NCI-H187 (cell line): Measurements from ENCODE around the gene RABAC1.
"Not testable (repeated sequence)": the region's sequence is repeated elsewhere in the genome, so short reads cannot be mapped to it uniquely, and the experiment has no call there.

Experiments used
- DNase-seq, 2 experiments: peaks; one replicate each; lab custom pipeline; 2025; lab: John Stamatoyannopoulos, UW

Gene RABAC1

DNA sequence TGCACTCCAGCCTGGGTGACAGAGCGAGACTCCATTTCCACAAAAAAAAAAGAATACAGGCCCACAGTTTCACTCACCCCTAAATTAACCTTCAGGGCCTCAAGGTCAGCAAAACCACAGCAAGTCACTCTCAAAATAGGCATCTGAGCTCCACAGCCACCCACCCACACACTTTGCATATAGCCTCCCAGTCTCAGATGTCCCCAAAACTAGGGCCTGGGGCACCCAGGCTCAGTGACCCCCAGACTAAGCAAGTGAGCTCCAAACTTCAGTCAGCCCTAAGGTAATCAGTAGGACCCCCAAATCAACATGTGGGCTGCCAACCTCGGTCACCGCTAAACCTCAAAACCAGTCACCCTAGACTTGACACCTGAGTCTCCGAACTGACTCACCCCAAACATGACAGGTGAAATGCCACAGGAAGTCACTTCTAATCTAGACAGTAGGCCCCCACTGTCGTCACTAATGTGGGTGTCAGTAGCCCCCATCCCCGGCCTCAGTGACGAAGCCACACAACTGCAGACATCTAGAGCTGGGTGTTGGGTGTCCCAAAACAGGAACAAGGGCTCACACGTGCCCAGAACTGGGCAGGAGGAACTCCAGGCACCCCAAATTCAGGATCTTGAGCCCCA lies 13.9 kb downstream of the RABAC1 start:
- no peak for DNase-seq

DNA sequence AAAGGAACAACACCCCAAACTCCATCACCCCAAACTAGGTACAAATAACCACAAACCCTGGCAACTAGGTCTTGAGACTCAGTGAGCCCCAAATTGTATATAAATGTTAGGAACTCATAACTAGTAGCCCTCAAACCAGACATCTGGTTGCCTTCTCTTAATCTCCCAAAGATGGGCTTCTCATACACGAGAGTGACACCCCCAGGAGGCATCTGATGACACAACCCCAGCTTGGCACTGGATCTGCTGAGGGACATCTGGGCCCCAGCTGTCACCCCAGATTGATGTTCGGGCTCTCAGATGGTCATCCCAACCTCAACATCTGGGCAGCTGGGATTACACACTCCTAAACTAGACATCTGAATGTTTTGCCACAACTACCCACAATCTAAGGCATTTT lies 14.8 kb downstream of the RABAC1 start:
- no peak for DNase-seq

GRCh38 chr19:41941410-41942202 lies 17.5 kb downstream of the RABAC1 start:
- DNase-seq: no peak

DNA sequence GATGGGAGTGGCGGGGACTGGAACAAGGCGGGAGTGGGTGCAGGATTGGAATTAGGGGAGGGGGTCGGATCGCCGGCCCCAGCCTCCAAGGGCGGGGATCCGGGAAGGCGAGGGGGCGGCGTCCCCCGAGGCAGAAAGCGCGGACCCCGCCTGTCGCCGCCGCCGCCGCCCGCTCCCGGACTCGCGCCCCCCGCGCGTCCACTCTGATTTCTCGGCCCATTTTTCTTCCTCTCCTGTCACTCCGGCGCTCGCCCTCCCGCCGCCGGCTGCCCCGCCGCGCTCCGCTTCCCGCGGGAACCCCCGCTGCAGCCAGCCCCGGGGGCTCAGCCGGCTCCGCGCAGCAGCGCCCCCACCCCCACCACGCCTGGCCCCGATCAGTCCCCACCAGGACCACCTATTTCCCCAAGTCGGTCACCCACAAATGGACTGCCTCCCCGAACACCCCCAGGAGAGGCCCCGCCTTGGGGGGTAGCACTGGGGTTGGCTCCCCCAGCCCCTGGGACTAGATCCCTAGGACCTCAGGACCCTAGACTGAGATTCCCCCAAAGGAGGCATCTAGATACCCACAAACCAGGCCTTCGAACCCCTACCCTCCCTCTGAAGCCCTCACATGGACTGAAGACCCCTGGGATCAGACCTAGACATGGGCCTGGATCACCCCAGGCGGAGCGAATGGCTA lies 18.3 kb downstream of the RABAC1 start:
- DNase-seq: no peak

GRCh38 chr19:41939861-41940730 lies 19.0 kb downstream of the RABAC1 start:
- DNase-seq: no peak

- DNase-seq: not testable (repeated sequence)
Observed at GRCh38 chr19:41939209-41939608, 19.9 kb downstream of the RABAC1 start.

DNA sequence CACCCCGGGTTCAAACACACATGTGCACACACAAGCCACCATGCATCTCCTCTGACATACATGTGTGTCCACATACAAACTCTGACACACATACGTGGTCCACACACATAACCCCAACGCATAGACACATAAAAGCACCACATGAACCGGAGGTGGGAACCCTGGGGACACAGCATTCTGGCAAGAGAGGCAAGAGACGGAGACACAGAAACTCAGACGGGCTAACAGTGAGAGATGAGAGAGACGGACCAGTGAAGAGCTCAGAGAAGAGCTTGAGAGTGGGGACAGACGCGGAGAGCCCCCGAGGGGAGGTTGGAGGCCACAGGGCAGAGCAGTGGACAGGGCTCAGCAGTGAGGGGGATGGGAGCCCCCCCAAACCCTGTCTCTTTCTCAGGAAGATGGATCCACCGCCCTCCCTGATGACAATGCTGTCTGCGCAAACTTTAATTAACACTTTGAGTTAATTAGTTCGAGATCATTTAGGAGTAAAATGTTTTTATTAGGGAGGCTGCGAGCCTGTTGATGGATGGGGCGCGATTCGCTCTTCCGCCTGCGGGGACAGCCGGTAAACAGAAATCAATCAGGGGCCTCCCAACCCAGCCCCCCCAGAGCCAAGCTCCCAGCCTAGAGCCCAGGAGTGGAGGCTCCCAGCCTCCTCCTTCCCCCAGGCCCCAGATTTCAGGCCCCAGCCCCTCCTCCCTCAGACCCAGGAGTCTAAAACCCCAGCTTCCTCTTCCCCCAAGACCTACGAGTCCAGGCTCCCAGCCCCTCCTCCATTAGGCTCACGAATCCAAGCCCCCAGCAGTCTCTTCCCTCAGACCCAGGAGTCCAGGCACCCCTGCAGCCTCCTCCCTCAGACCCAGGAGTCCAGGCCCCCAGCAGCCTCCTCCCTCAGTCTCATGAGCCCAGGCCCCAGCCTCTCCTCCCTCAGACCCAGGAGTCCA lies 21.3 kb downstream of the RABAC1 start:
- no peak for DNase-seq

DNA sequence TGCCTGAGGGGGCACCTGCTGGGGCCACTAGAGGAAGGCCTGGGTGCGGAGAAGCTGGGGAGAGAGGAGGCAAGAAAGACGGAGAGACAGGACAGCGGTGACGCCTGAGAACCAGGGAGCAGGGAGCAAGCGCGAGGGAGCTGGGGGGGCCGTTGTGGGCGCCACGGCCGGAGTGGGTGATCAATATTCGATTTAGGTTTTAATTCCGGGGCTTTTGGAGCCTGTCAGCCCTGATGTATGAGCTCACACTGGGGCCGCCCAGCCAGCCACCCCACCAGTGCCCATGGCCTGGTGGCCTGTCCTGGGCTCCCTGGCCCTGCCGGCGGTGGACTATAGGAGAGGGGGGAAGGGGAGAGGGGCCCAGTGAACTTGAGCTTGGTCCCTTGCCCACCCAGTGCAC lies 22.2 kb downstream of the RABAC1 start:
- DNase-seq: no peak

- no peak for DNase-seq
Observed at GRCh38 chr19:41936416-41936850, 22.7 kb downstream of the RABAC1 start.

DNA sequence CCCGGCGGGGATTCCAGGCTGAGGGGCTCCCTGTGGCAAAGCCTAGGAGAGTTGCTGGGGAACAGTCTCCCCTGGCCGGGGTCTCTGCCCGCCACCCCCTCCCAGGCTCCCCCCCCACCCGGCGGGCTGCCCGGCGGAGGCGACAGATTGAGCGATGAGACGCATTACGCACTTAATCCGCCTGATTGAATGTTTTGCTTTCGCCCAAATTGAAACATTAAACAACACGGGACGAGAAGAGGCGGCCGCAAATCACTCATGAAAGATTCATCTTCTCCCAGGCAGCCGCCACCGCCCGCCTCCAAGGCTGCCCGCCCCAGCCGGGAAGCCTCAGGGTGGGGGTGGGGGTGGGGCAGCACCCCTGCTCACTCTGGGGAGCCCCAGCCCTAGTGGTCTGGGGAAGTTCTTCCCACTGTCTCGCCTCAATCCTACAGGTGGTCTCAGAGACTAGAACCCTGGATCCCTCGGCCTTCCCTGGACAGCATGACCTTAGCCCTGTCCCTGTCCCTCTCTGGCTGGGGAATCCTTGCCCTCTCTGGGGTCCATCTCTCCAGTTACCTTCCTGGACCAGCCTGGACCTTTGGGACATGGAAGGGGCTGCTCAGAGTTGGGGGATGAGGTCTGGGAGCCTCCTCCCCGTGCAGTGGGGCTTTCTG lies 23.2 kb downstream of the RABAC1 start:
- DNase-seq: no peak

- DNase-seq: peak; percentile 68 to 69
Observed at GRCh38 chr19:41934849-41935374, 24.2 kb downstream of the RABAC1 start.

- DNase-seq: no peak
Observed at GRCh38 chr19:41933693-41934426, 25.3 kb downstream of the RABAC1 start.

DNA sequence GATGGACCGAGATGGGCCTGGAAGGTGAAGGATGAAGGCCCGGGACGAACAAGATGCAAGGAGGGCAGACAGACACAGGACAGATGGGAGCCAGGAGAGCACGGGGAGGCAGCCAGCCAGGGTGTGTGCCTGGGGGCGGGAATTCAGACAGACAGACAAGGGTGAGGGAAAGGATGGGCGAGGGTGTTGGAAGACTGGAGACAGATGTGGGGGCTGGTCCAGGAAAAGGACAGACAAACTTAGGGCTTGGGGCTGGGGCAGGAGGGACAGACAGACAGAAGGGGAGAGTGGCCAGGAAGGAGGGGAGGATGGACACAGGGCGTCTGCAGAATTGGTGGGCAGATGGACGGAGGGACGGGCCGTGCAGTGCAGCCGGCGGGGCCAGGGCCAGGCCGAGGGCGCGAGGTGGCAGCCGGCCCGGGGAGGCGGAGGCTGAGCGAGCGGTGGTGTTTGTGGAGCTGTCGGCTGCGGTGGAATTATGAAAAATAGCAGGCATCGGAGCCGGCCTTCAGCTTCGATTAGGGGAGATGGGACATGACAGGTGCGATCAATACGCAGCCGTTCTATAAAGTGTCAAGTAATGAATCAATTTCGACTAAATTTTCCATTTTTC lies 26.3 kb downstream of the RABAC1 start:
- no peak for DNase-seq

DNA sequence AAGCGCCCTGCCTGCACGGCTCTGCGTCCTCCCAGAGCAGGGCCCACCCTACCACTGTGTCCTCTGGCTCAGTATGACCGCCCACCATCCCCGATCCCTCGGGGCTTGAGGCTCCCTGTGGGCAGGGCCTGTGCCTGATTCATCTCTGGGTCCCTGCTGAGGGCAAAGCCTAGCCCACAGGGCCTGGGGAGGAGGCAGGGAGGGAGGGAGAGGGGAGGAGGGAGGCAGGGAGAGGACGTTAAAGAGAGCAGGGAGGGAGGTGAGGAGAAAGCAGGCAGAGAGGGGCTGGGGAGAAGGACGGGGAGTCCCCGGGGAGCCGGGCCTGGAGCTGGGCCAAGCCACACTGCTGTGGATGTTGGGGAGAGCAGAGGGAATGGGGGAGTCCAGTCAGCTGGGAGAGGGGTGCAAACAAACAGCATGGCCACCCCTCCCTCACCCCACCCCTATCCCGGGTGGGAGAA lies 26.8 kb downstream of the RABAC1 start:
- no peak for DNase-seq

DNA sequence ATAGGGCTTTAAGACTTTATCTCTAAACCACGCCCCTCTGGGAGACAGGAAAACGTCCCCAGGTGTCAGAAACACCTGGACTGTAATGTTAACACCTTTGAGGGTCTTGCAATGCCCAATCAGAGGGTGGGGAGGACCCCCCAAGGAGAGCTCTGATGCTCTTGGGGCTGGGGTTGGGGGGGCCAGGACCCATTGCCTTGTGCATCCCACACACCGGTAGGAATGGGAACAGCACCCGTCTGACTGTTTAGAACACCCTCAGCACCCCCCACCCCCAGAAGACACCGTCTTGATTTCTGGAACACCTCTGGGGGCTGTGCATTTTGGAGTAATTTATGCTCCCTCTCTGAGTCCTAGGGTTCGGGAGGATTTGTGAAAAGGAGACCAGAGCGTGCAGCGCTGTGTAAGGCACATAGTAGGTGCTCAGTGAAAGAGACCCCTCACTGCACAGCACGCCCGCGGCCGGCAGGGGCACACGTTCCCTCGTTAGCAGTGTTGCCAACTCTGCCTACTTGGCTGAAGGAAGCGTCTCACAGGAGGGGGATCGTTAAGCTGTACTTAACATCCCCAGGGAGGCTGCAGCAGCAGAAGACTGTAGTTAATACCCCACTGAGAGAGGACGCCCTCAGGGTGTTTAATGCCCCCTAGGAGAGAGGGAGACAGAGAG lies 28.1 kb downstream of the RABAC1 start:
- DNase-seq: no peak

DNA sequence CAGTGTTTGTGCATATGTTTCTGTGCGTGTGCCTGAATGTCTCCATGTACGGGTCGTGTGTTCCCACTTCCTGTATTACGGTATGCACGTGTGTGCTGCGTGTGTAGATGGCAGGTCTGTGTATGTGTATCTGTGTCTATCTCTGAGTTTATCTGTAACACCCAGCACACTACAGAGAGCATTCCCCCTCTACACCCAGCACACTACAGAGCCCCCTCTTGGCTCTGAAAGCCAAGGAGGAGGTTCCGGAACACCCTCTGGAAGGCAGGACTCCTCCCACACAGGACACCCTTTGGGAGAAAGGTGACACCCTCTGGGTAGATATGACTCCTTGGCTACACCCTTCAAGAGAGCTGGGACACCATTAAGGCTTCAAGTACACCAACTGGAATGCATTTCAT lies 28.8 kb downstream of the RABAC1 start:
- DNase-seq: no peak

DNA sequence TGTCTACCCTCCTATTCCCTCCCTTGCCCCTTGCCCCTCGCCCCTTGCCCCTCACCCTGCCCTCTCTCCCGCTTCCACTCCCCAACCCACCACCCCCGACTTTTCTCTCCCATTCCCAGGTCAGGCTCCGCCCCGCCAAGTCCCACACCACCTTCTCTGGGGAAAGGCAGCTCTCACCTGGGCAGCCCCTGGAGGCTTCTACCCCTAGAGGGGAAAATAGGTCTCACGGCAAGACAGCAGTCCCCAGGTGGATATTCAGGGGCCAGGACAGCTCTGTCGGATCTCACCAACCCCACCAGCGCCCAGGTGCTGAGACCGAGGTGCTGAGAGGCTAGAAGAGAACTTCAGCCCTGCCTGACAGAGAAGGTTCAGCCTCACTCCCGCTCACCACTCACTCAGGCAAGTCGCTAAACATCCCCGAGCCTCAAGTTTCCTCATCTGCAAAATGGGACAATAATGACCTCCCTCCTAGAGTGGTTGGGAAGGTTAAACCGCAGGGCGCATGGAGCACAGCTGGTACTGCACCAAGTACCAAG lies 29.5 kb downstream of the RABAC1 start:
- no peak for DNase-seq
